GM20000 (cell line): ENCODE results near the gene LPCAT2.

ENCODE experiments used
- DNase-seq: peaks from one replicate; pipeline ENCODE4 v3.0.0; 2012; ENCODE audit warnings: low spot score
- TF ChIP-seq, protein P1 (sequence below): IDR thresholded peaks from 2 replicates; pipeline ENCODE4 v1.5.1; 2012; ENCODE audit warnings: mild to moderate bottlenecking, control low read depth; ENCODE audit errors: extremely low read depth, missing control alignments

Gene LPCAT2

DNA sequence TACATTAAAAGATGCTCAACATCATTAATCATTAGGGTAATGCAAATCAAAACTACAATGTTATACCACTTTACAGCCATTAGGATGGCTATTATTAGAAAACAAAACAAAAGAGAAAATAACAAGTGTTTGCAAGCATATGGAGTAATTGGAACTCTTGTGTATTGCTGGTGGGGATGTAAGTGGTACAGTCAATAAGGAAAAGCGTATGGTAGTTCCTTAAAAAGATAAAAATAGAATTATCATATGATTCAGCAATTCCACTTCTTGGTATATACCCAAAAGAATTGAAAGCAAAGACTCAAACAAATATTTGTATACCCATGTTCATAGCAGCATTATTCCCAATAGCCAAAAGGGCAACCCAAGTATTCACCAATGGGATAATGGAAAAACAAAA lies 56.2 kb downstream of the LPCAT2 start:
- DNase-seq: no peak
- TF ChIP-seq, protein P1, sequence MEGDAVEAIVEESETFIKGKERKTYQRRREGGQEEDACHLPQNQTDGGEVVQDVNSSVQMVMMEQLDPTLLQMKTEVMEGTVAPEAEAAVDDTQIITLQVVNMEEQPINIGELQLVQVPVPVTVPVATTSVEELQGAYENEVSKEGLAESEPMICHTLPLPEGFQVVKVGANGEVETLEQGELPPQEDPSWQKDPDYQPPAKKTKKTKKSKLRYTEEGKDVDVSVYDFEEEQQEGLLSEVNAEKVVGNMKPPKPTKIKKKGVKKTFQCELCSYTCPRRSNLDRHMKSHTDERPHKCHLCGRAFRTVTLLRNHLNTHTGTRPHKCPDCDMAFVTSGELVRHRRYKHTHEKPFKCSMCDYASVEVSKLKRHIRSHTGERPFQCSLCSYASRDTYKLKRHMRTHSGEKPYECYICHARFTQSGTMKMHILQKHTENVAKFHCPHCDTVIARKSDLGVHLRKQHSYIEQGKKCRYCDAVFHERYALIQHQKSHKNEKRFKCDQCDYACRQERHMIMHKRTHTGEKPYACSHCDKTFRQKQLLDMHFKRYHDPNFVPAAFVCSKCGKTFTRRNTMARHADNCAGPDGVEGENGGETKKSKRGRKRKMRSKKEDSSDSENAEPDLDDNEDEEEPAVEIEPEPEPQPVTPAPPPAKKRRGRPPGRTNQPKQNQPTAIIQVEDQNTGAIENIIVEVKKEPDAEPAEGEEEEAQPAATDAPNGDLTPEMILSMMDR: no peak

DNA sequence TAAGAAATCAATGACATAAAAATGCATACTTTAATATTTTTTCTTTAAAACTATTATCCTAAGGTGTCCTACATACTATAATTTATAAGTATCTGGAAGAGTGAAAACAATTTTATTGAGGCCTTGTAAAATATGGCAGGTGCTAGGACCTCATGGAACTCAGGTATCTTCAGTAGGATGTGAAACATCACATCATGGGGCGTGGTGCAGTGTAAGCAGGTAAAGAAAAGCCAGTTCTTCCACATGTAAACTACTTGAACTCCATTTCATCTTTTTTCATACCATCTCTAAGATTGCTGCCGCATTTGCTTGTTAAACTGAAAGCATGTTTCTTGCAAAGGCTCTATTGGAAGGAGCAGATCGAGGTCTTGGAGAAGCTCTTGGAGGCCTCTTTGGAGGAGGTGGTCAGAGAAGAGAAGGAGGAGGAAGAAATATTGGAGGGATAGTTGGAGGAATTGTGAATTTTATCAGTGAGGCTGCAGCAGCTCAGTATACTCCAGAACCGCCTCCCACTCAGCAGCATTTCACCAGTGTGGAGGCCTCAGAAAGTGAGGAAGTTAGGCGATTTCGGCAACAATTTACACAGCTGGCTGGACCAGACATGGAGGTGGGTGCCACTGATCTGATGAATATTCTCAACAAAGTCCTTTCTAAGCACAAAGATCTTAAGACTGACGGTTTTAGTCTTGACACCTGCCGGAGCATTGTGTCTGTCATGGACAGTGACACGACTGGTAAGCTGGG lies 57.7 kb downstream of the LPCAT2 start, which contains the start of gene CAPNS2:
CAPNS2 (plus strand) TSS at position 253 of the 744 bp plus-strand sequence; CDS start at position 326, 73 bp downstream.
- TF ChIP-seq, protein P1: no peak
- DNase-seq: no peak

DNA sequence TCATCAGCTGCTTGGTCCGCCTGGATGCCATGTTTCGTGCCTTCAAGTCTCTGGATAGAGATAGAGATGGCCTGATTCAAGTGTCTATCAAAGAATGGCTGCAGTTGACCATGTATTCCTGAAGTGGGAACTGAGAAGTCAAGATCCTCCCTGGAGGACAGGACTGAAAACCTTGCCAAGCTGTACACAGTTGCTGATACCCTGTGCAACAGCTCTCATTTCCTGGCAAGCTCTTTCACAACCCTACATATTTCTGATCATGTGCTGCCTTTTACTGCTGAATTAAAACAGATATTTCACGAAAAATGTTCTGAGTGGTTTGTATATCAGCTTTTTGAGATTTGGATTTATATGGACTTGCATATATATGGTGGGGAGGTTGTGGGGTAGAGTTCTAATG lies 58.5 kb downstream of the LPCAT2 start:
- DNase-seq: no peak
- TF ChIP-seq, protein P1: no peak

DNA sequence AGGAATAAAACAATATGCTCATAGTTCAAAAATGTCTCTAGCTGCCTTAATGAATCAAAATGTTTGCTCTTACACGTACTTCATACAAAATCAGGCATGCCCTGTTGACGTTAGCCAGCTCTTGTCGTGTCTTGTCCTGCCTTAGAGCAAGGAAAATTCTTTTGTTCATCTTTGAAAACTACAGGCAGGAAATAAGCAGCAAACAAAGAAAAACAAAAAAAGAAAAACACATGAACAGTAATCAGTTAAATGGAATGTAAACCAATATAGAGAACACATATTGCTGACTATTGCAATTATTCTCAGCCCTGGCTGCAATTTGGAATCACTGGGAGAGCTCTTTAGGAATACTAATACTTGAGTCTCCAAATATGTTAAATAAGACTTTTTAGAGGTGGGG lies 59.3 kb downstream of the LPCAT2 start:
- DNase-seq: no peak
- TF ChIP-seq, protein P1: no peak

DNA sequence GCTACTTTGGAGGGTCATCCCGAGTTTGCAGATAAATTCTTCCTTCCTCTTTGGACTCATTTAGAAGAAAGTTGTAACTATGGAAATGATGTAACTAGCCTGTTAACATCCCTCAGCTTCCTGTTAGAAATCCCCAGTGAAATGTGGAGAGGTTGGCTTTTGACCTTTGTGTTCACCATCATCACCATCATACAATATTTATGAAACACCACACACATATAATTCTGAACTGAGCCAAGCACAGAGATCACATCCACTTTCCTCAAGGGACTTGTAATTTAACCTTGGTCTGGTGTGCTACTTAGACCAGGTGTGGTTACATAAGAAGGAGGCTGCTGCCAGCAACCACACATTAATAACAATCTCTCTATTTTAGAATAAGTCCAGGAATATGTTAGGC lies 60.2 kb downstream of the LPCAT2 start:
- TF ChIP-seq, protein P1: no peak
- no peak for DNase-seq

DNA sequence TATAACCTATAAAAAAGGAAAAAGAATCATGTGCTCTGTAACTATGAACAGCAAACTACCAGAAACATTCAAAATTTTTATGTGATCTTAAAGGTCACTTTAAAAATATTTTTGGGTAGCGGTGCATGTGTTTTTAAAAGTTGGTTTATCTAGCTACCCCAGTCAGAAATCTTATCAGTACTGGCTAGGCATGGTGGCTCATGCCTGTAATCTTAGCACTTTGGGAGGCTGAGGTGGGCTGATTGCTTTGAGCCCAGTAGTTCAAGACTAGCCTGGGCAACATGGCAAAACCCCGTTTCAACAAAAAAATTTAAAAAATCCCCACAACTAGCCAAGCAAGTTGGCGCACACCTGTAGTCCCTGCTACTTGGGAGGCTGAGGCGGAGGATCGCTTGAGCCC lies 61.3 kb downstream of the LPCAT2 start:
- TF ChIP-seq, protein P1: no peak
- DNase-seq: no peak

DNA sequence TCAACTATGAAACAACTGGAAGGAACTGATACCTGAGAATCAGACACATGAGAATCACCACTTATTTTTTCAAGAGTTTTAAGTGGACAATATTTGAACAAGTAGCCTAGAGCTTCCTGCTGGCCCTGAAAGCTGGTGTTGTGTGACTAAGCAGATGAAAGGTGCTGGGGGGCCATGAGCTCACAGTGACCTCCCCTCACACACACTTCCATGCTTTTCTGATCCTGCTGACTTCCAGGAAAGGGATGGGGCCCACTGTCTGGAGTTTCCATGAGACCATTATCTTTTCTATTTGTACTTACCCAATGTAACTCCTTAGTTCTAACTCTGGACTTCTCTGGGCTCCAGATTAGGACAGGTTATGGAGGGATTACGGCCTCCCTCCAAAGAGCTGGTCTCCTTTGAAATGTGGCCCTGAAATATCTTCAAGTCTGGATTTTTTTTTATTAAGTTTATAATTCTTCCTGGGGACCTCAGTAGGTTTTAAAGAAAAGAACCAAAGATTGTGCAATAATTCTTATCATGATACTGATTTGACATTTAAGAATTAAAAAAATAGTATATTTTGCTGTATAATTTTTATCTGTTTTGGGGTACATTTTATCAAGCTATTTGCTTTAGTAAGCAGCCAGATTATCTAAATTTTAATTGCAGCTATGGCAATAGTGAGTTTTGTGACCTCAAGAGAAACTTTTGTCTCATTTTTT lies 62.5 kb downstream of the LPCAT2 start:
- TF ChIP-seq, protein P1: no peak
- no peak for DNase-seq
